Neural cell (in vitro differentiated cells): ENCODE data around the gene SLC16A10. TPM values are rescaled to one million over a fixed set of nuclear protein-coding genes. Genes with fewer than 3 reads are reported as not detected.
"Not testable (repeated sequence)": the region's sequence is repeated elsewhere in the genome, so short reads cannot be mapped to it uniquely, and the experiment has no call there.

Experiments used
- H2AFZ ChIP-seq: fragments of 200-600, 300-800 bp; sonication (generic), shearing (Covaris generic); 2 replicates; pipeline ENCODE4 v1.6.0; 2014; ENCODE audit warnings: low read depth, mild to moderate bottlenecking, antibody characterized with exemption, low read length, moderate library complexity
- H3F3A ChIP-seq: fragments of 200-600 bp; shearing (Covaris generic); 2 replicates; pipeline ENCODE4 v1.6.1; 2016; ENCODE audit warnings: mild to moderate bottlenecking, moderate library complexity, mixed read lengths, antibody characterized with exemption, low read length; ENCODE audit not compliant: insufficient read depth, poor library complexity, severe bottlenecking
- H3K27ac ChIP-seq: fragments of 200-600, 300-800 bp; sonication (generic), shearing (Covaris generic); 2 replicates; pipeline ENCODE4 v1.5.1; 2014; ENCODE audit warnings: mild to moderate bottlenecking, low read length, moderate library complexity
- H3K27me3 ChIP-seq: fragments of 300-800, 200-600 bp; sonication (generic), shearing (Covaris generic); 2 replicates; pipeline ENCODE4 v1.6.0; 2014; ENCODE audit warnings: mild to moderate bottlenecking, low read depth, low read length, moderate library complexity; ENCODE audit not compliant: insufficient read depth
- H3K36me3 ChIP-seq: fragments of 300-800, 200-600 bp; sonication (generic), shearing (Covaris generic); 2 replicates; pipeline ENCODE4 v1.5.1; 2014; ENCODE audit warnings: mild to moderate bottlenecking, antibody characterized with exemption, low read length, moderate library complexity; ENCODE audit not compliant: insufficient read depth
- H3K4me2 ChIP-seq: fragments of 300-800, 200-600 bp; sonication (generic), shearing (Covaris generic); 2 replicates; pipeline ENCODE4 v1.6.0; 2014; ENCODE audit warnings: mild to moderate bottlenecking, low read length
- H3K4me3 ChIP-seq: fragments of 300-800, 200-600 bp; sonication (generic), shearing (Covaris generic); 2 replicates; pipeline ENCODE4 v1.5.1; 2014; ENCODE audit warnings: mild to moderate bottlenecking, low read length, moderate library complexity
- H3K79me2 ChIP-seq: fragments of 200-600 bp; shearing (Covaris generic); replicated peaks from 2 replicates; pipeline ENCODE4 v1.6.0; 2014; ENCODE audit warnings: mild to moderate bottlenecking, low read length, moderate library complexity; ENCODE audit not compliant: insufficient read depth
- H3K9ac ChIP-seq: fragments of 300-800, 200-600 bp; sonication (generic), shearing (Covaris generic); 2 replicates; pipeline ENCODE4 v1.6.1; 2016; ENCODE audit warnings: mild to moderate bottlenecking, low read length, mixed read lengths
- H3K9me2 ChIP-seq: fragments of 200-600 bp; shearing (Covaris generic); 2 replicates; pipeline ENCODE4 v1.6.1; 2016; ENCODE audit warnings: mild to moderate bottlenecking, low read length, mixed read lengths; ENCODE audit not compliant: insufficient read depth
- H3K9me3 ChIP-seq: fragments of 200-600, 300-800 bp; sonication (generic), shearing (Covaris generic); 2 replicates; pipeline ENCODE4 v1.6.1; 2016; ENCODE audit warnings: mild to moderate bottlenecking, mixed run types, low read length, moderate library complexity, mixed read lengths
- H4K20me1 ChIP-seq: fragments of 200-600 bp; shearing (Covaris generic); 2 replicates; pipeline ENCODE4 v1.6.1; 2016; ENCODE audit warnings: mild to moderate bottlenecking, mixed run types; ENCODE audit not compliant: insufficient read depth
- EP300 ChIP-seq: fragments of 450-650 bp; conservative IDR thresholded peaks from 2 replicates; pipeline ENCODE4 v1.6.1; 2014; ENCODE audit warnings: antibody characterized with exemption, mild to moderate bottlenecking, moderate library complexity; ENCODE audit not compliant: poor library complexity, severe bottlenecking
- EZH2 ChIP-seq: fragments of 200-600, 300-800 bp; shearing (Covaris generic), sonication (generic); IDR thresholded peaks from 2 replicates; pipeline ENCODE4 v1.6.1; 2014; ENCODE audit warnings: antibody characterized with exemption, low read length, borderline replicate concordance, mild to moderate bottlenecking; ENCODE audit not compliant: insufficient read depth, poor library complexity, severe bottlenecking
- MXI1 ChIP-seq: fragments of 450-650 bp; conservative IDR thresholded peaks from 2 replicates; pipeline ENCODE4 v1.6.1; 2014; ENCODE audit warnings: antibody characterized with exemption, mild to moderate bottlenecking; ENCODE audit not compliant: poor library complexity, severe bottlenecking
- POLR2AphosphoS5 ChIP-seq: IDR thresholded peaks from 2 replicates; pipeline ENCODE4 v1.6.1; 2012
- RAD21 ChIP-seq: fragments of 450-650 bp; conservative IDR thresholded peaks from 2 replicates; pipeline ENCODE4 v1.6.1; 2014; ENCODE audit warnings: antibody characterized with exemption, mild to moderate bottlenecking, moderate library complexity
- SMC3 ChIP-seq: fragments of 450-650 bp; conservative IDR thresholded peaks from 2 replicates; pipeline ENCODE4 v1.6.1; 2014; ENCODE audit warnings: antibody characterized with exemption, mild to moderate bottlenecking, moderate library complexity; ENCODE audit not compliant: poor library complexity
- TAF1 ChIP-seq: IDR thresholded peaks from 2 replicates; pipeline ENCODE4 v1.6.1; 2012; ENCODE audit warnings: low read depth
- polyA plus RNA-seq: library from polyadenylated mRNA; depleted of rRNA; stranded (reverse); fragments of >200 nt; gene quantifications from 2 replicates; pipeline ENCODE4 v1.2.3, GENCODE V29; 2014
- TF ChIP-seq, protein P1 (sequence below): IDR thresholded peaks from 2 replicates; pipeline ENCODE4 v1.6.1; 2012; ENCODE audit warnings: borderline replicate concordance
- TF ChIP-seq, protein P2 (sequence below): fragments of 450-650 bp; IDR thresholded peaks from 2 replicates; pipeline ENCODE4 v1.5.1; 2014; ENCODE audit warnings: antibody characterized with exemption, mild to moderate bottlenecking, moderate library complexity; ENCODE audit not compliant: poor library complexity, severe bottlenecking

SLC16A10 gene
- polyA plus RNA-seq, 1 donor from 2014 or later: 1.5 TPM

DNA sequence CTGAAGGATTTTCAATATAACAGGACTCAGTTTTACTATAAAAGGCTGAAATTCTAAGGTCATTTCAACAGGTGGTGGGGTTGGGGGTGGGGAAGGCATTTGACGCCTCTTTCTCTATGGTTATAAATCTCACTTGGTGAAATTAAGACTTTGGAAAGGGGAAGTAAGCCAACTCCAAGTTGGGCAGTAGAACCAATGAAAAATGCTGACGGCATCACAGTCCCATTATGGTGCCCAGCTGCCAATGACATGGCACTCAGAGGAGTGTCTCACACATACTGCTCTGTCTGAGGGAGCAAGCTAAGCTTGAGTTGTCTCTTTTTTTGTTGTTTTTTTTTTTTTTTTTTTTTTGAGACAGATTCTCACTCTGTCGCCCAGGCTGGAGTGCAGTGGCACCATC lies 4.7 kb downstream of the SLC16A10 start:
- no peak overlapping the region for H2AFZ ChIP-seq

GRCh38 chr6:111095488-111095887 lies 8.2 kb downstream of the SLC16A10 start:
- not testable (repeated sequence) for H3K9me3 ChIP-seq, H3K9ac ChIP-seq, H3K9me2 ChIP-seq, H3K27ac ChIP-seq, H3K36me3 ChIP-seq, H3K4me3 ChIP-seq, H3K79me2 ChIP-seq, H4K20me1 ChIP-seq, H3K4me2 ChIP-seq, H3K27me3 ChIP-seq, H3F3A ChIP-seq, H2AFZ ChIP-seq

More for the DNA sequence above, 4.7 kb downstream of the SLC16A10 start:
- no peaks in the 10 kb centered on the region for H4K20me1 ChIP-seq
- H3K9me3 ChIP-seq: no peaks in the 10 kb centered on the region
- H3K9me2 ChIP-seq: no peaks in the 10 kb centered on the region
- no peak overlapping the region for H3K4me2 ChIP-seq
- H3K79me2 ChIP-seq: no peaks in the 10 kb centered on the region
- H3K27ac ChIP-seq: no peak overlapping the region
- TF ChIP-seq SMC3 (no peak), EP300 (no peak)
- H3K4me3 ChIP-seq: no peak overlapping the region
- no peaks in the 10 kb centered on the region for H3F3A ChIP-seq
- no peak overlapping the region for H3K9ac ChIP-seq
- peaks cover 19% of the 10 kb centered on the region for H3K27me3 ChIP-seq
- H3K36me3 ChIP-seq: no peaks in the 10 kb centered on the region

- no peaks in the 10 kb centered on the region for H3K27me3 ChIP-seq
- no peaks in the 10 kb centered on the region for H3K9me3 ChIP-seq
These were observed 8.9 kb downstream of the SLC16A10 start for GRCh38 chr6:111096246-111096645.

More at GRCh38 chr6:111096246-111096645, 8.9 kb downstream of the SLC16A10 start:
- TF ChIP-seq, protein P1, sequence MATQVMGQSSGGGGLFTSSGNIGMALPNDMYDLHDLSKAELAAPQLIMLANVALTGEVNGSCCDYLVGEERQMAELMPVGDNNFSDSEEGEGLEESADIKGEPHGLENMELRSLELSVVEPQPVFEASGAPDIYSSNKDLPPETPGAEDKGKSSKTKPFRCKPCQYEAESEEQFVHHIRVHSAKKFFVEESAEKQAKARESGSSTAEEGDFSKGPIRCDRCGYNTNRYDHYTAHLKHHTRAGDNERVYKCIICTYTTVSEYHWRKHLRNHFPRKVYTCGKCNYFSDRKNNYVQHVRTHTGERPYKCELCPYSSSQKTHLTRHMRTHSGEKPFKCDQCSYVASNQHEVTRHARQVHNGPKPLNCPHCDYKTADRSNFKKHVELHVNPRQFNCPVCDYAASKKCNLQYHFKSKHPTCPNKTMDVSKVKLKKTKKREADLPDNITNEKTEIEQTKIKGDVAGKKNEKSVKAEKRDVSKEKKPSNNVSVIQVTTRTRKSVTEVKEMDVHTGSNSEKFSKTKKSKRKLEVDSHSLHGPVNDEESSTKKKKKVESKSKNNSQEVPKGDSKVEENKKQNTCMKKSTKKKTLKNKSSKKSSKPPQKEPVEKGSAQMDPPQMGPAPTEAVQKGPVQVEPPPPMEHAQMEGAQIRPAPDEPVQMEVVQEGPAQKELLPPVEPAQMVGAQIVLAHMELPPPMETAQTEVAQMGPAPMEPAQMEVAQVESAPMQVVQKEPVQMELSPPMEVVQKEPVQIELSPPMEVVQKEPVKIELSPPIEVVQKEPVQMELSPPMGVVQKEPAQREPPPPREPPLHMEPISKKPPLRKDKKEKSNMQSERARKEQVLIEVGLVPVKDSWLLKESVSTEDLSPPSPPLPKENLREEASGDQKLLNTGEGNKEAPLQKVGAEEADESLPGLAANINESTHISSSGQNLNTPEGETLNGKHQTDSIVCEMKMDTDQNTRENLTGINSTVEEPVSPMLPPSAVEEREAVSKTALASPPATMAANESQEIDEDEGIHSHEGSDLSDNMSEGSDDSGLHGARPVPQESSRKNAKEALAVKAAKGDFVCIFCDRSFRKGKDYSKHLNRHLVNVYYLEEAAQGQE: no peak
- TF ChIP-seq MXI1: no peak
- no peak for TF ChIP-seq RAD21
- TF ChIP-seq, protein P2, sequence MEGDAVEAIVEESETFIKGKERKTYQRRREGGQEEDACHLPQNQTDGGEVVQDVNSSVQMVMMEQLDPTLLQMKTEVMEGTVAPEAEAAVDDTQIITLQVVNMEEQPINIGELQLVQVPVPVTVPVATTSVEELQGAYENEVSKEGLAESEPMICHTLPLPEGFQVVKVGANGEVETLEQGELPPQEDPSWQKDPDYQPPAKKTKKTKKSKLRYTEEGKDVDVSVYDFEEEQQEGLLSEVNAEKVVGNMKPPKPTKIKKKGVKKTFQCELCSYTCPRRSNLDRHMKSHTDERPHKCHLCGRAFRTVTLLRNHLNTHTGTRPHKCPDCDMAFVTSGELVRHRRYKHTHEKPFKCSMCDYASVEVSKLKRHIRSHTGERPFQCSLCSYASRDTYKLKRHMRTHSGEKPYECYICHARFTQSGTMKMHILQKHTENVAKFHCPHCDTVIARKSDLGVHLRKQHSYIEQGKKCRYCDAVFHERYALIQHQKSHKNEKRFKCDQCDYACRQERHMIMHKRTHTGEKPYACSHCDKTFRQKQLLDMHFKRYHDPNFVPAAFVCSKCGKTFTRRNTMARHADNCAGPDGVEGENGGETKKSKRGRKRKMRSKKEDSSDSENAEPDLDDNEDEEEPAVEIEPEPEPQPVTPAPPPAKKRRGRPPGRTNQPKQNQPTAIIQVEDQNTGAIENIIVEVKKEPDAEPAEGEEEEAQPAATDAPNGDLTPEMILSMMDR: no peak
- TF ChIP-seq SMC3: no peak
- TF ChIP-seq POLR2AphosphoS5: no peak
- TF ChIP-seq TAF1: no peak
- no peak for TF ChIP-seq EP300
- TF ChIP-seq EZH2: no peak
- no peaks in the 10 kb centered on the region for H3K9me2 ChIP-seq
- H3F3A ChIP-seq: no peaks in the 10 kb centered on the region
- no peaks in the 10 kb centered on the region for H3K36me3 ChIP-seq
- H3K4me3 ChIP-seq: no peak overlapping the region
- no peaks in the 10 kb centered on the region for H4K20me1 ChIP-seq
- H3K27ac ChIP-seq: no peak overlapping the region
- H3K79me2 ChIP-seq: no peaks in the 10 kb centered on the region
- H3K4me2 ChIP-seq: no peak overlapping the region
- no peak overlapping the region for H3K9ac ChIP-seq
- no peak overlapping the region for H2AFZ ChIP-seq
